ENCODE results near the gene PREX1. TPM values are rescaled to one million over a fixed set of nuclear protein-coding genes. Genes with fewer than 3 reads are reported as not detected.

PREX1 gene
- total and polyA plus RNA-seq, 2 donors (not counting 1 experiment from before 2014, with no cell fraction given): 1.0 to 3.1 TPM

GRCh38 chr20:48687117-48687800 lies 140.5 kb downstream of the PREX1 start:
- no peak overlapping the region for H3K9ac ChIP-seq (ENCODE audit: insufficient read depth, low read length)
- H3K27me3 ChIP-seq (ENCODE audit: control insufficient read depth, insufficient read depth, low read length): no peaks in the 10 kb centered on the region
- H3K27ac ChIP-seq (ENCODE audit: insufficient read depth, low read length): no peak overlapping the region
- H3K4me2 ChIP-seq (ENCODE audit: extremely low read depth, insufficient read depth, low read length): no peak overlapping the region
- H3K4me3 ChIP-seq (replicated peaks in 1 of 4; ENCODE audit: control extremely low read depth in 1 of 4, insufficient read depth in 1 of 4, low read depth in 3 of 4, low read length in 4 of 4): no peak overlapping the region
- no peaks in the 10 kb centered on the region for H3K36me3 ChIP-seq (ENCODE audit: control insufficient read depth, insufficient read depth, low read length)
- H3K4me1 ChIP-seq (ENCODE audit: control insufficient read depth, extremely low read depth, insufficient read depth, low read length): peaks cover 27% of the 10 kb centered on the region
- TF ChIP-seq EZH2 (IDR thresholded peaks at IDR 0.05; ENCODE audit: low read length, missing control alignments) (no peak), CTCF (conservative IDR thresholded peaks at IDR 0.05 in 1 of 2, IDR thresholded peaks at IDR 0.05 in 1 of 2; ENCODE audit: low read depth in 1 of 2, low read length in 2 of 2) (no peak)
- no peaks in the 10 kb centered on the region for H4K20me1 ChIP-seq (ENCODE audit: control insufficient read depth, extremely low read depth, insufficient read depth, low read length)
- no peak for DNase-seq (ENCODE audit: low read depth in 2 of 2)
- no peak overlapping the region for H2AFZ ChIP-seq (ENCODE audit: low read length)
- H3K9me3 ChIP-seq (ENCODE audit: control insufficient read depth, insufficient read depth, low read depth, low read length): no peaks in the 10 kb centered on the region
- no peaks in the 10 kb centered on the region for H3K79me2 ChIP-seq (ENCODE audit: control insufficient read depth, insufficient read depth, low read length)

- H3K4me2 ChIP-seq (ENCODE audit: extremely low read depth, insufficient read depth, low read length): peak overlapping the region; percentile 18
Measured at GRCh38 chr20:48686238-48687116, 141.3 kb downstream of the PREX1 start.

More at GRCh38 chr20:48686238-48687116, 141.3 kb downstream of the PREX1 start:
- Histone ChIP-seq H3K27ac (ENCODE audit: insufficient read depth, low read length) (no peak overlapping the region), H3K4me1 (ENCODE audit: control insufficient read depth, extremely low read depth, insufficient read depth, low read length) (peaks cover 29% of the 10 kb centered on the region), H3K9me3 (ENCODE audit: control insufficient read depth, insufficient read depth, low read depth, low read length) (no peaks in the 10 kb centered on the region), H3K36me3 (ENCODE audit: control insufficient read depth, insufficient read depth, low read length) (no peaks in the 10 kb centered on the region), H3K9ac (ENCODE audit: insufficient read depth, low read length) (no peak overlapping the region), H3K27me3 (ENCODE audit: control insufficient read depth, insufficient read depth, low read length) (no peaks in the 10 kb centered on the region), H2AFZ (ENCODE audit: low read length) (no peak overlapping the region), H3K79me2 (ENCODE audit: control insufficient read depth, insufficient read depth, low read length) (no peaks in the 10 kb centered on the region), H3K4me3 (replicated peaks in 1 of 4; ENCODE audit: control extremely low read depth in 1 of 4, insufficient read depth in 1 of 4, low read depth in 3 of 4, low read length in 4 of 4) (no peak overlapping the region), H4K20me1 (ENCODE audit: control insufficient read depth, extremely low read depth, insufficient read depth, low read length) (no peaks in the 10 kb centered on the region)
- TF ChIP-seq CTCF (conservative IDR thresholded peaks at IDR 0.05 in 1 of 2, IDR thresholded peaks at IDR 0.05 in 1 of 2; ENCODE audit: low read depth in 1 of 2, low read length in 2 of 2) (no peak), EZH2 (IDR thresholded peaks at IDR 0.05; ENCODE audit: low read length, missing control alignments) (no peak)
- peak; percentile 32 to 50 for DNase-seq (ENCODE audit: low read depth in 2 of 2)

Data from fibroblast of lung (primary cell).